Neural cell (in vitro differentiated cells): Measurements from ENCODE around the gene NSUN4. TPM values are rescaled to one million over a fixed set of nuclear protein-coding genes. Genes with fewer than 3 reads are reported as not detected.
"Not testable (repeated sequence)": the region's sequence is repeated elsewhere in the genome, so short reads cannot be mapped to it uniquely, and the experiment has no call there.

Source experiments
- H2AFZ ChIP-seq: fragments of 200-600, 300-800 bp; sonication (generic), shearing (Covaris generic); 2 replicates; pipeline ENCODE4 v1.6.0; 2014; ENCODE audit warnings: low read depth, mild to moderate bottlenecking, antibody characterized with exemption, low read length, moderate library complexity
- H3F3A ChIP-seq: fragments of 200-600 bp; shearing (Covaris generic); 2 replicates; pipeline ENCODE4 v1.6.1; 2016; ENCODE audit warnings: mild to moderate bottlenecking, moderate library complexity, mixed read lengths, antibody characterized with exemption, low read length; ENCODE audit not compliant: insufficient read depth, poor library complexity, severe bottlenecking
- H3K27ac ChIP-seq: fragments of 200-600, 300-800 bp; sonication (generic), shearing (Covaris generic); 2 replicates; pipeline ENCODE4 v1.5.1; 2014; ENCODE audit warnings: mild to moderate bottlenecking, low read length, moderate library complexity
- H3K27me3 ChIP-seq: fragments of 300-800, 200-600 bp; sonication (generic), shearing (Covaris generic); 2 replicates; pipeline ENCODE4 v1.6.0; 2014; ENCODE audit warnings: mild to moderate bottlenecking, low read depth, low read length, moderate library complexity; ENCODE audit not compliant: insufficient read depth
- H3K36me3 ChIP-seq: fragments of 300-800, 200-600 bp; sonication (generic), shearing (Covaris generic); 2 replicates; pipeline ENCODE4 v1.5.1; 2014; ENCODE audit warnings: mild to moderate bottlenecking, antibody characterized with exemption, low read length, moderate library complexity; ENCODE audit not compliant: insufficient read depth
- H3K4me2 ChIP-seq: fragments of 300-800, 200-600 bp; sonication (generic), shearing (Covaris generic); 2 replicates; pipeline ENCODE4 v1.6.0; 2014; ENCODE audit warnings: mild to moderate bottlenecking, low read length
- H3K4me3 ChIP-seq: fragments of 300-800, 200-600 bp; sonication (generic), shearing (Covaris generic); 2 replicates; pipeline ENCODE4 v1.5.1; 2014; ENCODE audit warnings: mild to moderate bottlenecking, low read length, moderate library complexity
- H3K79me2 ChIP-seq: fragments of 200-600 bp; shearing (Covaris generic); replicated peaks from 2 replicates; pipeline ENCODE4 v1.6.0; 2014; ENCODE audit warnings: mild to moderate bottlenecking, low read length, moderate library complexity; ENCODE audit not compliant: insufficient read depth
- H3K9ac ChIP-seq: fragments of 300-800, 200-600 bp; sonication (generic), shearing (Covaris generic); 2 replicates; pipeline ENCODE4 v1.6.1; 2016; ENCODE audit warnings: mild to moderate bottlenecking, low read length, mixed read lengths
- H3K9me2 ChIP-seq: fragments of 200-600 bp; shearing (Covaris generic); 2 replicates; pipeline ENCODE4 v1.6.1; 2016; ENCODE audit warnings: mild to moderate bottlenecking, low read length, mixed read lengths; ENCODE audit not compliant: insufficient read depth
- H3K9me3 ChIP-seq: fragments of 200-600, 300-800 bp; sonication (generic), shearing (Covaris generic); 2 replicates; pipeline ENCODE4 v1.6.1; 2016; ENCODE audit warnings: mild to moderate bottlenecking, mixed run types, low read length, moderate library complexity, mixed read lengths
- H4K20me1 ChIP-seq: fragments of 200-600 bp; shearing (Covaris generic); 2 replicates; pipeline ENCODE4 v1.6.1; 2016; ENCODE audit warnings: mild to moderate bottlenecking, mixed run types; ENCODE audit not compliant: insufficient read depth
- EP300 ChIP-seq: fragments of 450-650 bp; conservative IDR thresholded peaks from 2 replicates; pipeline ENCODE4 v1.6.1; 2014; ENCODE audit warnings: antibody characterized with exemption, mild to moderate bottlenecking, moderate library complexity; ENCODE audit not compliant: poor library complexity, severe bottlenecking
- EZH2 ChIP-seq: fragments of 200-600, 300-800 bp; shearing (Covaris generic), sonication (generic); IDR thresholded peaks from 2 replicates; pipeline ENCODE4 v1.6.1; 2014; ENCODE audit warnings: antibody characterized with exemption, low read length, borderline replicate concordance, mild to moderate bottlenecking; ENCODE audit not compliant: insufficient read depth, poor library complexity, severe bottlenecking
- MXI1 ChIP-seq: fragments of 450-650 bp; conservative IDR thresholded peaks from 2 replicates; pipeline ENCODE4 v1.6.1; 2014; ENCODE audit warnings: antibody characterized with exemption, mild to moderate bottlenecking; ENCODE audit not compliant: poor library complexity, severe bottlenecking
- POLR2AphosphoS5 ChIP-seq: IDR thresholded peaks from 2 replicates; pipeline ENCODE4 v1.6.1; 2012
- RAD21 ChIP-seq: fragments of 450-650 bp; conservative IDR thresholded peaks from 2 replicates; pipeline ENCODE4 v1.6.1; 2014; ENCODE audit warnings: antibody characterized with exemption, mild to moderate bottlenecking, moderate library complexity
- SMC3 ChIP-seq: fragments of 450-650 bp; conservative IDR thresholded peaks from 2 replicates; pipeline ENCODE4 v1.6.1; 2014; ENCODE audit warnings: antibody characterized with exemption, mild to moderate bottlenecking, moderate library complexity; ENCODE audit not compliant: poor library complexity
- TAF1 ChIP-seq: IDR thresholded peaks from 2 replicates; pipeline ENCODE4 v1.6.1; 2012; ENCODE audit warnings: low read depth
- polyA plus RNA-seq: library from polyadenylated mRNA; depleted of rRNA; stranded (reverse); fragments of >200 nt; gene quantifications from 2 replicates; pipeline ENCODE4 v1.2.3, GENCODE V29; 2014
- TF ChIP-seq, protein P1 (sequence below): IDR thresholded peaks from 2 replicates; pipeline ENCODE4 v1.6.1; 2012; ENCODE audit warnings: borderline replicate concordance
- TF ChIP-seq, protein P2 (sequence below): fragments of 450-650 bp; IDR thresholded peaks from 2 replicates; pipeline ENCODE4 v1.5.1; 2014; ENCODE audit warnings: antibody characterized with exemption, mild to moderate bottlenecking, moderate library complexity; ENCODE audit not compliant: poor library complexity, severe bottlenecking

Gene NSUN4
- polyA plus RNA-seq, 1 donor from 2014 or later, result 8.7 TPM

DNA sequence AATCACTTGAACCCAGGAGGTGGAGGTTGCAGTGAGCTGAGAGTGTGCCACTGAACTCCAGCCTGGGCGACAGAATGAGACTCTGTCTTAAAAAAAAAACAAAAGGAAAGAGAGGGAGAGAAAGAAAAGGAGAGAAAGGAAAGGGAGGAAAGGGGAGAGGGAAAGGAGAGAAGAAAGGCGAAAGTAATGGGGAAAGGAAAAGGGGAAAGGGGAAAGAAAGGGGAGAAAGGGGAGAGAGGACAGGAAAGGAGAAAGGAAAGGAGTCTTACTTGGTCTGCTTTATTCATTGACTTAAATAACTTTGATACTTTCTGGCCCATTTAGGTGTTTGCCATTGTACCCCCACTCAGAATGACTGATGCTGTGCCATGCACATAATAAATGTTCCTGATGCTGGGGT is 11.8 kb downstream of the NSUN4 start:
- no peak overlapping the region for H3K27ac ChIP-seq
- H2AFZ ChIP-seq, result no peak overlapping the region
- H3K9me3 ChIP-seq, result no peaks in the 10 kb centered on the region
- no peak overlapping the region for H3K9ac ChIP-seq
- TF ChIP-seq EP300, result no peak
- no peak for TF ChIP-seq POLR2AphosphoS5
- TF ChIP-seq TAF1, result no peak
- no peak for TF ChIP-seq MXI1
- no peak for TF ChIP-seq SMC3
- TF ChIP-seq, protein P1, sequence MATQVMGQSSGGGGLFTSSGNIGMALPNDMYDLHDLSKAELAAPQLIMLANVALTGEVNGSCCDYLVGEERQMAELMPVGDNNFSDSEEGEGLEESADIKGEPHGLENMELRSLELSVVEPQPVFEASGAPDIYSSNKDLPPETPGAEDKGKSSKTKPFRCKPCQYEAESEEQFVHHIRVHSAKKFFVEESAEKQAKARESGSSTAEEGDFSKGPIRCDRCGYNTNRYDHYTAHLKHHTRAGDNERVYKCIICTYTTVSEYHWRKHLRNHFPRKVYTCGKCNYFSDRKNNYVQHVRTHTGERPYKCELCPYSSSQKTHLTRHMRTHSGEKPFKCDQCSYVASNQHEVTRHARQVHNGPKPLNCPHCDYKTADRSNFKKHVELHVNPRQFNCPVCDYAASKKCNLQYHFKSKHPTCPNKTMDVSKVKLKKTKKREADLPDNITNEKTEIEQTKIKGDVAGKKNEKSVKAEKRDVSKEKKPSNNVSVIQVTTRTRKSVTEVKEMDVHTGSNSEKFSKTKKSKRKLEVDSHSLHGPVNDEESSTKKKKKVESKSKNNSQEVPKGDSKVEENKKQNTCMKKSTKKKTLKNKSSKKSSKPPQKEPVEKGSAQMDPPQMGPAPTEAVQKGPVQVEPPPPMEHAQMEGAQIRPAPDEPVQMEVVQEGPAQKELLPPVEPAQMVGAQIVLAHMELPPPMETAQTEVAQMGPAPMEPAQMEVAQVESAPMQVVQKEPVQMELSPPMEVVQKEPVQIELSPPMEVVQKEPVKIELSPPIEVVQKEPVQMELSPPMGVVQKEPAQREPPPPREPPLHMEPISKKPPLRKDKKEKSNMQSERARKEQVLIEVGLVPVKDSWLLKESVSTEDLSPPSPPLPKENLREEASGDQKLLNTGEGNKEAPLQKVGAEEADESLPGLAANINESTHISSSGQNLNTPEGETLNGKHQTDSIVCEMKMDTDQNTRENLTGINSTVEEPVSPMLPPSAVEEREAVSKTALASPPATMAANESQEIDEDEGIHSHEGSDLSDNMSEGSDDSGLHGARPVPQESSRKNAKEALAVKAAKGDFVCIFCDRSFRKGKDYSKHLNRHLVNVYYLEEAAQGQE, result no peak
- TF ChIP-seq EZH2, result no peak
- TF ChIP-seq, protein P2, sequence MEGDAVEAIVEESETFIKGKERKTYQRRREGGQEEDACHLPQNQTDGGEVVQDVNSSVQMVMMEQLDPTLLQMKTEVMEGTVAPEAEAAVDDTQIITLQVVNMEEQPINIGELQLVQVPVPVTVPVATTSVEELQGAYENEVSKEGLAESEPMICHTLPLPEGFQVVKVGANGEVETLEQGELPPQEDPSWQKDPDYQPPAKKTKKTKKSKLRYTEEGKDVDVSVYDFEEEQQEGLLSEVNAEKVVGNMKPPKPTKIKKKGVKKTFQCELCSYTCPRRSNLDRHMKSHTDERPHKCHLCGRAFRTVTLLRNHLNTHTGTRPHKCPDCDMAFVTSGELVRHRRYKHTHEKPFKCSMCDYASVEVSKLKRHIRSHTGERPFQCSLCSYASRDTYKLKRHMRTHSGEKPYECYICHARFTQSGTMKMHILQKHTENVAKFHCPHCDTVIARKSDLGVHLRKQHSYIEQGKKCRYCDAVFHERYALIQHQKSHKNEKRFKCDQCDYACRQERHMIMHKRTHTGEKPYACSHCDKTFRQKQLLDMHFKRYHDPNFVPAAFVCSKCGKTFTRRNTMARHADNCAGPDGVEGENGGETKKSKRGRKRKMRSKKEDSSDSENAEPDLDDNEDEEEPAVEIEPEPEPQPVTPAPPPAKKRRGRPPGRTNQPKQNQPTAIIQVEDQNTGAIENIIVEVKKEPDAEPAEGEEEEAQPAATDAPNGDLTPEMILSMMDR, result no peak
- TF ChIP-seq RAD21, result no peak
- H3K4me2 ChIP-seq, result no peak overlapping the region
- peaks cover 4% of the 10 kb centered on the region for H3K36me3 ChIP-seq
- H3K27me3 ChIP-seq, result no peaks in the 10 kb centered on the region
- no peaks in the 10 kb centered on the region for H4K20me1 ChIP-seq
- no peak overlapping the region for H3K4me3 ChIP-seq
- H3K9me2 ChIP-seq, result no peaks in the 10 kb centered on the region
- H3K79me2 ChIP-seq, result no peaks in the 10 kb centered on the region
- no peaks in the 10 kb centered on the region for H3F3A ChIP-seq

DNA sequence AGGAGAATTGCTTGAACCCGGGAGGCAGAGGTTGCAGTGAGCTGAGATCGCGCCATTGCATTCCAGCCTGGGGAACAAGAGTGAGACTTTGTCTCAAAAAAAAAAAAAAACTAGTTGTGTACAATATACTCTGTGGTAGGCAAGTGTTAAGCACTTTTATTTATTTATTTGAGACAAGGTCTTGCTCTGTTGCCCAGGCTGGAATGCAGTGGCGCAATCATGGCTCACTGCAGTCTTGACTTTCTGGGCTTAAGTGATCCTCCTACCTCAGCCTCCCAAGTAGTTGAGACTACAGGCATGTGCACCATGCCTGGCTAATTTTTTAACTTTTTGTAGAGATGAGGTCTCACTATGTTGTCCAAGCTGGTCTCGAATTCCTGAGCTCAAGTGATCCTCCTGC is 15.3 kb downstream of the NSUN4 start:
- not testable (repeated sequence) for H4K20me1 ChIP-seq, H3K27ac ChIP-seq, H3K9ac ChIP-seq, H3K9me3 ChIP-seq, H3K27me3 ChIP-seq, H3K79me2 ChIP-seq, H3K9me2 ChIP-seq, H2AFZ ChIP-seq, H3K4me3 ChIP-seq, H3K4me2 ChIP-seq, H3K36me3 ChIP-seq, H3F3A ChIP-seq

DNA sequence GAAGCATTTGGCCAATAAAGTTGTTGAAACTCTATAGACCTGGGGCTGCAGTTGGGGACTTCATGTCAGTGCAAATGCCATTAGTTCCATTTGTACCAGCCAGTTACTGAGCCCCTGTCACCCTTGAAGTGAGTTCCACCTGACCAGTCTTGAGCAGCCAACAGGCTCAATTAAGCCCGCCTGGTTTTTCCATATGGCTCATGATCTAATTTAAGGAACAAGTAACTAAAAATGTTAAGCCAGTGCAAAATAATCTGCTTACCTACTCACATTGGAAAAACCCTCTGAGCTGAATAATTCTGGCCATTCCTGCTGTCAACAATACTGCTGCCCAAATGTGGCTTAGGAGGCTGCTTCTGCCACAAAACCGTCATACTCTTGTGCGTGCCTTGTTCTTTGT is 21.6 kb downstream of the NSUN4 start:
- Histone ChIP-seq H2AFZ (no peak overlapping the region), H3F3A (no peaks in the 10 kb centered on the region), H3K9ac (no peak overlapping the region), H4K20me1 (no peaks in the 10 kb centered on the region), H3K4me2 (no peak overlapping the region), H3K9me3 (no peaks in the 10 kb centered on the region), H3K36me3 (no peaks in the 10 kb centered on the region), H3K4me3 (no peak overlapping the region), H3K79me2 (no peaks in the 10 kb centered on the region), H3K27me3 (no peaks in the 10 kb centered on the region), H3K27ac (no peak overlapping the region), H3K9me2 (no peaks in the 10 kb centered on the region)
- TF ChIP-seq MXI1 (no peak), EP300 (no peak), EZH2 (no peak), RAD21 (no peak), TAF1 (no peak), SMC3 (no peak), POLR2AphosphoS5 (no peak)
- TF ChIP-seq, protein P1, result no peak
- TF ChIP-seq, protein P2, result no peak
